Astrocyte (in vitro differentiated cells and primary cell): ENCODE data around the gene SLIT3. TPM values are rescaled to one million over a fixed set of nuclear protein-coding genes. Genes with fewer than 3 reads are reported as not detected.

Source experiments
- DNase-seq: peaks from one replicate; pipeline ENCODE4 v3.0.0-alpha.2; 2010; ENCODE audit warnings: low read depth
- FAIRE-seq: peaks from 2 replicates; lab custom pipeline; 2011; peaks lifted over from hg19 to GRCh38; lab: Jason Lieb, UNC
- H2AFZ ChIP-seq: 2 replicates; pipeline ENCODE4 v1.6.0; 2012; ENCODE audit warnings: low read depth, low read length, inconsistent platforms
- H3K27ac ChIP-seq: 2 replicates; pipeline ENCODE4 v1.5.1; 2011; ENCODE audit warnings: low read depth, low read length, inconsistent platforms
- H3K27me3 ChIP-seq: 2 replicates; pipeline ENCODE4 v1.6.0; 2011; ENCODE audit warnings: low read length, inconsistent platforms; ENCODE audit not compliant: insufficient read depth
- H3K36me3 ChIP-seq: 2 replicates; pipeline ENCODE4 v1.5.1; 2011; ENCODE audit warnings: low read length, inconsistent platforms; ENCODE audit not compliant: insufficient read depth
- H3K4me1 ChIP-seq: 2 replicates; pipeline ENCODE4 v1.5.1; 2011; ENCODE audit warnings: low read length, inconsistent platforms; ENCODE audit not compliant: insufficient read depth
- H3K4me2 ChIP-seq: 2 replicates; pipeline ENCODE4 v1.6.0; 2012; ENCODE audit warnings: low read length, inconsistent platforms
- H3K4me3 ChIP-seq: 2 replicates; pipeline ENCODE4 v1.5.1; 2011; ENCODE audit warnings: low read depth, mild to moderate bottlenecking, low read length, inconsistent platforms; ENCODE audit not compliant: insufficient read depth
- H3K79me2 ChIP-seq: 2 replicates; pipeline ENCODE4 v1.6.0; 2012; ENCODE audit warnings: mild to moderate bottlenecking, low read length, inconsistent platforms; ENCODE audit not compliant: insufficient read depth
- H3K9ac ChIP-seq: 2 replicates; pipeline ENCODE4 v1.6.0; 2012; ENCODE audit warnings: mild to moderate bottlenecking, low read length, inconsistent platforms
- H3K9me3 ChIP-seq: 2 replicates; pipeline ENCODE4 v1.5.1; 2012; ENCODE audit warnings: low read depth, mild to moderate bottlenecking, low read length, inconsistent platforms; ENCODE audit not compliant: insufficient read depth
- H4K20me1 ChIP-seq: 2 replicates; pipeline ENCODE4 v1.6.0; 2012; ENCODE audit warnings: low read length, inconsistent platforms; ENCODE audit not compliant: insufficient read depth
- H3K27ac Mint-ChIP-seq: one replicate; pipeline ENCODE4 v1.8.0; 2021; ENCODE audit warnings: mild to moderate bottlenecking, mixed read lengths; ENCODE audit not compliant: unreplicated experiment
- H3K27me3 Mint-ChIP-seq: one replicate; pipeline ENCODE4 v1.8.0; 2021; ENCODE audit warnings: low read depth, mixed read lengths; ENCODE audit not compliant: unreplicated experiment
- H3K36me3 Mint-ChIP-seq: one replicate; pipeline ENCODE4 v1.8.0; 2021; ENCODE audit warnings: low read depth, mixed read lengths; ENCODE audit not compliant: unreplicated experiment
- H3K4me1 Mint-ChIP-seq: one replicate; pipeline ENCODE4 v1.8.0; 2021; ENCODE audit warnings: low read depth, mixed read lengths; ENCODE audit not compliant: unreplicated experiment
- H3K4me3 Mint-ChIP-seq: one replicate; pipeline ENCODE4 v1.8.0; 2021; ENCODE audit warnings: mild to moderate bottlenecking, moderate library complexity, mixed read lengths; ENCODE audit not compliant: unreplicated experiment
- H3K9me3 Mint-ChIP-seq: one replicate; pipeline ENCODE4 v1.8.0; 2021; ENCODE audit warnings: mild to moderate bottlenecking, mixed read lengths; ENCODE audit not compliant: unreplicated experiment
- EZH2 ChIP-seq: IDR thresholded peaks from 2 replicates; pipeline ENCODE4 v1.6.1; 2012; ENCODE audit warnings: mild to moderate bottlenecking, low read length, inconsistent platforms; ENCODE audit not compliant: insufficient read depth
- total RNA-seq: library from RNA; stranded (reverse); gene quantifications from 2 replicates; pipeline ENCODE4 v1.2.1, GENCODE V29; 2021
- TF ChIP-seq, protein P1 (sequence below): IDR thresholded peaks from 2 replicates; pipeline ENCODE4 v1.5.1; 2011; ENCODE audit warnings: low read depth, mild to moderate bottlenecking, inconsistent platforms, low read length, moderate library complexity; ENCODE audit not compliant: insufficient read depth

The SLIT3 gene
- total RNA-seq, 1 donor from 2014 or later = 20.7 TPM

DNA sequence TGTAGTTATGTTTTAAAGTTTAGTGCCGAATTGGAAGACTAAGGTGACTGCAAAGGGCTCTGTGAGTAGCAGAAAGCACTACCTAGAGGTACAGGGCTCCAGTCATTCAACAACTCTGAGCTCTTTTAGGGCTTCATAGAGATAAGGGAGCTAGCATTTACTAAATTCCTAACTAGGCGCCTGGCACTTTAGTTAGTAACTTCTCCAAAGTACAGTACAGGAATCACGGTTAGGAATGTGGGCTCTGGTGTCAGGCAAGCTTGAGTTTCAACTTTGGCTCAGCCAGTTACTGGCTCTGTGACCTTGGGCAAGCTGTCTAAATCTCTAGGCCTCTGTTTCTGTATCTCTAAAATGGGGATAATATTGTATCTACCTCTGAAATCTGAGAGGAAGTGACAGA, 115.3 kb downstream of the SLIT3 start:
- H4K20me1 ChIP-seq = no peaks in the 10 kb centered on the region
- H3K27ac Mint-ChIP-seq = no peak overlapping the region
- H2AFZ ChIP-seq = no peak overlapping the region
- H3K36me3 ChIP-seq = no peaks in the 10 kb centered on the region
- H3K27ac ChIP-seq = no peak overlapping the region
- DNase-seq = no peak
- H3K9me3 ChIP-seq = no peaks in the 10 kb centered on the region
- H3K4me1 ChIP-seq = no peaks in the 10 kb centered on the region
- no peak overlapping the region for H3K9ac ChIP-seq
- H3K9me3 Mint-ChIP-seq = no peaks in the 10 kb centered on the region
- TF ChIP-seq, protein P1, sequence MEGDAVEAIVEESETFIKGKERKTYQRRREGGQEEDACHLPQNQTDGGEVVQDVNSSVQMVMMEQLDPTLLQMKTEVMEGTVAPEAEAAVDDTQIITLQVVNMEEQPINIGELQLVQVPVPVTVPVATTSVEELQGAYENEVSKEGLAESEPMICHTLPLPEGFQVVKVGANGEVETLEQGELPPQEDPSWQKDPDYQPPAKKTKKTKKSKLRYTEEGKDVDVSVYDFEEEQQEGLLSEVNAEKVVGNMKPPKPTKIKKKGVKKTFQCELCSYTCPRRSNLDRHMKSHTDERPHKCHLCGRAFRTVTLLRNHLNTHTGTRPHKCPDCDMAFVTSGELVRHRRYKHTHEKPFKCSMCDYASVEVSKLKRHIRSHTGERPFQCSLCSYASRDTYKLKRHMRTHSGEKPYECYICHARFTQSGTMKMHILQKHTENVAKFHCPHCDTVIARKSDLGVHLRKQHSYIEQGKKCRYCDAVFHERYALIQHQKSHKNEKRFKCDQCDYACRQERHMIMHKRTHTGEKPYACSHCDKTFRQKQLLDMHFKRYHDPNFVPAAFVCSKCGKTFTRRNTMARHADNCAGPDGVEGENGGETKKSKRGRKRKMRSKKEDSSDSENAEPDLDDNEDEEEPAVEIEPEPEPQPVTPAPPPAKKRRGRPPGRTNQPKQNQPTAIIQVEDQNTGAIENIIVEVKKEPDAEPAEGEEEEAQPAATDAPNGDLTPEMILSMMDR = no peak
- TF ChIP-seq EZH2 = no peak
- no peak for FAIRE-seq
- no peak overlapping the region for H3K4me3 Mint-ChIP-seq
- H3K4me3 ChIP-seq = no peak overlapping the region
- no peaks in the 10 kb centered on the region for H3K79me2 ChIP-seq
- H3K4me1 Mint-ChIP-seq = peaks cover 14% of the 10 kb centered on the region
- no peaks in the 10 kb centered on the region for H3K27me3 ChIP-seq
- no peaks in the 10 kb centered on the region for H3K27me3 Mint-ChIP-seq
- H3K36me3 Mint-ChIP-seq = peaks cover 2% of the 10 kb centered on the region
- H3K4me2 ChIP-seq = no peak overlapping the region

DNA sequence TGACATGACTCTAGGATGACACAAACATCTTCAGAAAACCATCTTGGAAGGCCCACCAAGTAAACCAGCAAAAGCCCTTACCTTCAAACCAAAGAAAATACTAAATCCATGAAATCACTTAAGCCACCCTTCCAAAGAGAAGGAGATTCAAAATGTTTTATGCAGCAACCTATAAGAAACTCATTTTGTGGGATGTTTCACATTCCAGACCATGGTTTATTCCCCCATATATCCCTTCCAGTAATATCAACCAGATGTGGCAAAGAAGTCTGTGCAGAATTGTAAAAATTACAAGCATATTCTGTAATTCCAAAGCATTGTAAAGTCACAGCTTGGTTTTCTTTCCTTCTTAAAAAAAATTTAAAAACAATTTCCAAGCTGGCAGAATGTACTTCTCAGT, 117.4 kb downstream of the SLIT3 start:
- no peaks in the 10 kb centered on the region for H4K20me1 ChIP-seq
- H3K4me3 Mint-ChIP-seq = no peak overlapping the region
- no peak overlapping the region for H3K4me2 ChIP-seq
- no peak overlapping the region for H3K9ac ChIP-seq
- no peaks in the 10 kb centered on the region for H3K79me2 ChIP-seq
- no peaks in the 10 kb centered on the region for H3K36me3 ChIP-seq
- no peaks in the 10 kb centered on the region for H3K27me3 Mint-ChIP-seq
- H3K9me3 ChIP-seq = no peaks in the 10 kb centered on the region
- no peaks in the 10 kb centered on the region for H3K4me1 ChIP-seq
- H3K4me1 Mint-ChIP-seq = peaks cover 14% of the 10 kb centered on the region
- no peak overlapping the region for H3K27ac ChIP-seq
- peak; percentile 88 for FAIRE-seq
- no peak overlapping the region for H3K27ac Mint-ChIP-seq
- H3K27me3 ChIP-seq = no peaks in the 10 kb centered on the region
- peak; percentile 57 for DNase-seq
- H3K36me3 Mint-ChIP-seq = no peaks in the 10 kb centered on the region
- TF ChIP-seq EZH2 = no peak
- TF ChIP-seq, protein P1 = no peak
- H3K9me3 Mint-ChIP-seq = no peaks in the 10 kb centered on the region
- H3K4me3 ChIP-seq = no peak overlapping the region
- H2AFZ ChIP-seq = no peak overlapping the region

DNA sequence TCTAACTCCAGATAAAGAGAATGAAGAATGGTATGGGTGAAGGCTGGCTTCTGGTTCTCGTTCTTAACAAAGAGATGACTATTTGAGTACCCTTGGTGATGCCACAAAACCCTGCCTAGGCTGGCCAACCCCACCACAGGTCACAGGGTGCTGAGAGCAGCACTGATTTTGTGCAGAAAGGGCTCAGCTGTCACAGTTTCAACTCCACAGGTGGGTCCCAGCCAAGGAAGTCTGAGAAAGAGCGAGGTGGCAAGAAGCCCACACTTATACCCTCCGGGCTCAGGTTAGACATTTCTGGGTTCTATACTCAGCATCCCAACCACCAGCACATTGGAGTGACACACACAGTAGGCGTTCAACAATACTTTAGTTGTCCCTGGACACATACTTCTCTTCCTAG, 118.1 kb downstream of the SLIT3 start:
- Mint-ChIP-seq H3K4me1 (peaks cover 14% of the 10 kb centered on the region), H3K9me3 (no peaks in the 10 kb centered on the region), H3K4me3 (no peak overlapping the region), H3K27me3 (no peaks in the 10 kb centered on the region), H3K36me3 (no peaks in the 10 kb centered on the region), H3K27ac (no peak overlapping the region)
- H3K27ac ChIP-seq = no peak overlapping the region
- H3K27me3 ChIP-seq = no peaks in the 10 kb centered on the region
- H3K4me3 ChIP-seq = no peak overlapping the region
- H3K9me3 ChIP-seq = no peaks in the 10 kb centered on the region
- H4K20me1 ChIP-seq = no peaks in the 10 kb centered on the region
- no peaks in the 10 kb centered on the region for H3K79me2 ChIP-seq
- TF ChIP-seq, protein P1 = no peak
- no peak for TF ChIP-seq EZH2
- FAIRE-seq (no peak), DNase-seq (no peak)
- no peaks in the 10 kb centered on the region for H3K36me3 ChIP-seq
- H2AFZ ChIP-seq = no peak overlapping the region
- no peak overlapping the region for H3K4me2 ChIP-seq
- no peak overlapping the region for H3K9ac ChIP-seq
- no peaks in the 10 kb centered on the region for H3K4me1 ChIP-seq
